ENCODE results near the gene RPS27.

Gene RPS27

DNA sequence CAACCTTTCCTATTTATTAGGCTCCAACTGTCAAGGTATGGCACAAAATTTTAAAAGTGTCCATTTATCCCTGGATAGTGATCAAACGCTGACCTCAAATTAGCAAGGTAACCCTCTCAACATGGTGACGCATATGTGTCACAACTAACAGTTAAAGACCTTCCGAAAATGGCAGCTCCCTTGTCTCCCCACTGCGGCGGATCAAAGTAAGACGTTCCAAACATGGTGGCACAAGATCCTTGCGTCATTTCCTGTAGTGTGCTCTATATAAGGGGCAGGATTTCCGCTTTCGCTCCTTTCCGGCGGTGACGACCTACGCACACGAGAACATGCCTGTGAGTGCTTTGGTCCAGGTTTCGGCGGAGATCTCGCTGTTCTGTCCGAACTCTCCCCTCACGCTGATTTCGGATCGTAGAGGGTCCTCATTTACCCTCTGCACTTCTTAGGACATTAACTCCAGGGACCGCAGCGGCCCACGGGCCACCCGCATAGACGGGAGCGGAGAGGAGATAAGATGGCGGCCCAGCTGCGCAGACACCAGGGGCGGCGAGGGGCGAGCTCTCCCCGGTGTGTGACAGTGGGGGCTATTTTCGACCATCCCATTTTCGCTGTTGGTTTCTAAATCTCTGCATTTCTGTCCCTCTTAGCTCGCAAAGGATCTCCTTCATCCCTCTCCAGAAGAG is at the start of gene RPS27:
TSS of gene RPS27 (plus strand) at position 295 of the 683 bp plus-strand sequence. CDS start at position 330, 35 bp downstream.
- DNase-seq (ENCODE audit: low spot score), result peak; percentile 94

DNA sequence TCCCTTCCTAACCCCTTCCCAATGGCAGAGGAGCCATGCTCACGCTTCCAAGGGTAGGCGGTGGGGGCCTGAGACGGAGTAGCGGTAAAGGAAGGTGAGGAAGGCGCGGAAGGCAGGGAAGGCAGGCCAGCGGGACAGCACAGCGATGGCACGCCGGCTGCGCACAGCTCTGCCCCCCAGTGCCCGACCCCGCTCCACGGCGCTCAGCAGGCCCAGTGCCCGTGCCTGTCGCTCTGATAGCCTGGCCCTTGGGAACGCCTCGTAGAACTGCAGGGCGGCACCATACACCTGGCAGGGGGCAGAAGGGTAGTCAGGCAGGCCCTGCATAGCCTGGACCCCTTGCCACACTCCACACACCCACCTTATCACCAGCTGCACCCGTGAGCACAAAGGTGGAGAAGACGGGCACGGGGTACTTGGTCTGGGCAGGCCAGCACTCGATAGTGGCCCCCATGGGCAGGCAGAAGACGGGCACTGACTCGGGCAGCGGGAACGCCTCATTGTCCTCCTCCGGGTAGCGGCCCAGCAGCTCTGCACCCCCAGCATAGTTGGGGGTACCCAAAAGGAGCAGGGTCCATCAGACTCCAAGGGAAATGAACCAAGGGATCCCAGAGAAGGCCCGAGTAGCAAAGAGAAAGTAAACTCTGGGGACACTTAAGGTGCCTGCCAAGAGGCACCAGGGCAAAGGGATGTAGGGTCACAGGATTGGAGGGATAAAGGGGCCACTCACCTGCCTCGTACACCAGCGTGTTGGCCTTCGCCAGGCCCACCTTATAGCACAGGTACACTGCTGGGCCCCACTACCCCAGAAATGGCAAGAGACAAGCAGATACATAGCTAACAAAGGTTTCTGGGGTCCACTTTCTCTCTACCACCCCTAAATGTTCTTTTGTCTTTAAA is 48.5 kb upstream of the RPS27 start:
- no peak for DNase-seq (ENCODE audit: low spot score)

- no peak for DNase-seq (ENCODE audit: low spot score)
Observed at GRCh38 chr1:153942766-153943549, 47.6 kb upstream of the RPS27 start.

DNA sequence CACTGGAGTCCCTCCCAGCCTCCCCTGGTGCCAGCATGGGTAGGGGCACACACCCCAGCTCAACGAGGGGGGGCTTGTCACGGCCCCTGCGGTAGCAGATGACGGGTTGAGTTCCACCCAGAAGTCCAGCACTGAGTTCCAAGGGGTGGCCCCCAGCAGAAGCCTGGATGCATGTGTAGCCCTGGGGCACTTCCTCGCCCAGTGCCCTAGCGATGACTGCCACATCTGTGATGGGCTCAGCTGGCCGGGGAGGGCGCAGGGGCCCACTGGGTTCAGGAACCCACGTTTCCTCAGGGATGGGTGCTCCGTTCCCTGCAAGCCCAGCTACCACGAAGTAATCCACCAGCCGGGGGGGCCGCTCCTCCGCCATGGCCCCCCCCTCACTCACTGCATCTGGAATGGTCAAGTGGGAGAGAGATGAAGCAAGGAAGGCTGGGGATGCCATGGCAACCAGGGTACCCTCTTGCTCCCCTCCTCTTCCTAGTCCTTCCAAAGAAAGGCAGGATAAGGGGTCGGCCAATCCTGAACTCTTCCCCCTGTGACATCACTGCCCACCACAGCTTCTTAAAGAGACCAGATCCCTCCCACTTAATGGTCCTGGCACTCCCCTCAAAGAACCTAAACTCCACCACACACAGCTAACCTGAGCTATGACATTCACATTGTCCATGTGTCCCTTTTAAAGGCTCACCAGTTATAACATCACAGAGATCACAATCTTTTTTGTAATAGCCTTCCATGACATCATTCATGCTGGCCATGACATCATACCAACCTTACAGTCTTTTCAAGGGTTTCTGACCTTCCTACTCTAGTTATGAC is 46.3 kb upstream of the RPS27 start:
- no peak for DNase-seq (ENCODE audit: low spot score)

DNA sequence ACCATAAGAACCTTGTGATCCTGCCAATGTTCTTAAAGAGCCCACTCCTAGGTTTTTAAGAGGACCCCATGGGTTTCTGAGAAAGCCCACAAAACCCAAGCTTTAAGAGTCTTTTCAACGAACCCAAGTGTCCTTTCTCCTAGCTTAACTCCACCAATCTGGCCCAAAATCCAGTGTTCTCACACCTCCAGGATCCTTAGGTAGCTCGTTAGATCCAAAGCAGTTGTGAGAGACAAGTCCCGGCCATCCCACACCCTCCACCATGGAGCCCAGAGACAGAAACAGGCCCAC is 45.8 kb upstream of the RPS27 start:
- DNase-seq (ENCODE audit: low spot score), result no peak

GRCh38 chr1:153945131-153945794 is 45.3 kb upstream of the RPS27 start:
- no peak for DNase-seq (ENCODE audit: low spot score)

DNA sequence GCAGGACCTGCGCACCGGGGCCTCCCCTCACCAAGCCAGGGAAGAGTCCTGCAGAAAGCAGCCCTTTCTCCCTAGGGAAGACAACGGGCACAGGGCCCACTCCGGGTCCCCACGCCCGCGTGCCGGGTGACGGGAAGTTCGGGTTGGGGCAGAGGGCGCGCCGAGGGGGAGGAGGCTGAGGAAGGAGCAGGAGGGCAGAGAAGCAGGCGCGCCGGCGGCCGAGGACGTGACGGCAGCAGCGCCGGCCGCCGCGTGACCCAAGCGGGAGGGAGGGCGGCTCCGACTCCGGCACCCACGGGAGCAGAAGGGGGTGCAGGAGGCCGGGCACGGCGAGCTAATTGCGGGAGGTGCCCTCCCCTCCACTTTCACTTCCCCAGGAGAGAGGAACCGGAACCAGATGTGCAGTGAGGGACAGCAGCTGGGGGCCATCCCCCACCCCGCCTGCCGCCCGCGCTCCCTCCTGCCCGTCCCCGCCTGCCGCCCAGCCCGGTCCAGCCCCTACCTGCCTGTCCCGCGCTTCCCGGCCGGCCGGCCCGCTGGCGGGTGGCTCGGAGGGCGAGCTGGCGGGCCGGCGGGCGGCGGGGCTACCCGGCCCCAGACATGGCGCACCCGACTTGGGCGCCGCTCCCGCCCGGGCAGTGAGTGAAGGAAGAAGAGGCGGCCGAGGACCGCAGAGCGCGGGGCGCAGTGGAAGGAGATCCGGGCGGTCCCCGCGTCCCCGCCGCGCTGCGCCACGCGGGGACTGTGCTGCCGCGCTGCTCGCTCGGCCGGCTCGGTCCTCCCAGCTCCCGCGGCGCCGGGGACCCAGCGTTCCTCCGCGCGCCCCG is 44.6 kb upstream of the RPS27 start:
- peak; percentile 69 for DNase-seq (ENCODE audit: low spot score)

DNA sequence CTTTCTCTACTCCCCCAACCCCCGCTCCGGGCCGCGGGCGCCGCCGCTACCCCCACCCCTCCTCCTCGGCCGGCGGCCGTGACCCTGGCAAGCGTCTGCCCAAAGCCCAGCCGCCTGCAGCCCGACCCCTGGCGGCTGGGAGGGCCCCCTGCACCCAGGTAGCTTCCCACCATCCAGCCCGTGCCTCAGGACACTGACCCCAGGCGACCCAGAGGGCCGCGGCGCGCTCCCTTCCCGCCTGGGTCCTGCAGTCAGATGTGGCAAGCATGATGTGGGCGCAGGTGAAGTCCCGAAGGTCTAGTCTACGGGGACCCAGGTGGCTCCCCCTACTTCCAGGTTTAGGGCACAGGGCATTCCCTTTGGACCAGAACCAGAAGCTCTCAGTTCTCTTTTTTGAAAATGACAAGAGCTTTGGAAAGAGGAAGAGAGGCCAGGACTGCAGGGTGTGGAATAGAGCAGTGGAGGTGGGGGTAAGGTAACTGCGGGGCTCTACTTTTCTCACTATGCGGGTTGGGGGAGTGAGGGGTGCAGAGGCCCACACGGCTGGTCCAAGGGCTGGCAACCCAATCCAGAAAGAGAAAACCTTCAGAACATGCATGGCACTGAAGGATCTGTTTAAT is 43.8 kb upstream of the RPS27 start, which contains the start of gene DENND4B:
TSS of gene DENND4B (minus strand) at position 97 of the 620 bp plus-strand sequence. CDS start 2,344 bp downstream, outside the sequence.
- DNase-seq (ENCODE audit: low spot score), result peak; percentile 100

- no peak for DNase-seq (ENCODE audit: low spot score)
Observed at GRCh38 chr1:153951183-153951582, 39.4 kb upstream of the RPS27 start.

DNA sequence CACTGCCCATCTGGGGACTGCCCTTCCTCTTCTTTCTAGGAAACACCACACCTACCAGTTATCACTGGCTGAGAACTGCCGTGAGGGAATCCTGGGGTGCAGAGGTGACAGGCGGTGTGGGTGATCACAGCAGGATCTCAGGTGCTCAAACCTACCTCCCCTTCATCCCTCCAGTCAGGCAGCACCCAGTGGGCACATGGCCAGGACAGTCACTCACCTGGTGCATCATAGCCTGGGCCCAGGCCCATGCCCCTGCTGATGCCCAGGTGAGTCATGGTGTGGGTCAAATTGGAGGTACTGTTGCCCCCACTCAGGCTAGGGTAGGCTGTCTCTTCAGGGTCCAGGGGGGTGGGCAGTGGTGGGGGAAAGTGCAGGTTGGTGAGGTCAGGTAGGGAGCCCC is 38.8 kb upstream of the RPS27 start:
- DNase-seq (ENCODE audit: low spot score), result no peak

DNA sequence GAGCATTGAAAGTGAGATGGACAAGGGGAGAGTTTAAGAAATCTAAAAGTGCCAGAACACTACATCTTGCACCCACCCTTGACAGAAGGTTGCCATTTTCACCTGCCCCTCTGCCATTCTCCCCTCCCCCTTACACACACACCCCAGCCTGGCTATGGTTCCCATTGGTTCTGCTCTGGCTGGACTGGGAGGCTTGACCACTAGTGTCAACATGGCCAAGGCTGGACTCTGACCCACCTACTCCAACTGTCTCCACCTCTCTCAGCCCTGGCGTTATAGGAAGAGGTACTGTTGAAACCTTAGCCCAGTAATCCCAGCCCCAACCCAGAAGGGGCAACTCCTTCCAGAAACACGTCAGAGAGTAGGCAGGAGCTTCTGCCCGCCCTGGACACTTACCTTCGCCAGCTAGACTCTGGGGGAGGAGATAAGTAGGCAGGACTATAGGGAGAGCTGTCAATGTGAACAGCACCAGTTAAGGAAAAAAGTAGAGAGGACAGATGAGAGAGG is 36.6 kb upstream of the RPS27 start:
- DNase-seq (ENCODE audit: low spot score), result peak; percentile 94

DNA sequence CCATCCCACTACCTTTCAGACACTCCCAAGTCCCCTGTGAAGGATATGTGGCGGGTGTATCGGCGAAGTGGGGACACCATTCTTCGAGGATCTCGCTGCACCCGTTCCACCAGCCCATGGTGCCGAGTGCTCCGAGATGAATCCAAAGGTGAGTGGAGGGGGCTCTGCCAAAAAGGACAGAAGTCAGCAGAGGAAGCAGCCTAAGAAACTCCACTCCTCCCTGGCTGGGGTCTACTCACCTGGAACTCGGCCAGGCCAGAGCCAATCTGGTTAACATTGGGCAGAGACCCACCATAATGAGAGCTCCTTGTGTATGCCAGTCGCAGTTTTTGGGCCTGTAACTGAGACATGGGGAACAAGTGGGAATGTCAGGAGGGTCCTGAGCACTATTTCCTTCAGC is 35.7 kb upstream of the RPS27 start:
- DNase-seq (ENCODE audit: low spot score), result no peak

- no peak for DNase-seq (ENCODE audit: low spot score)
Observed at GRCh38 chr1:153956997-153957715, 33.4 kb upstream of the RPS27 start.

GRCh38 chr1:153957744-153958110 is 32.8 kb upstream of the RPS27 start:
- DNase-seq (ENCODE audit: low spot score), result no peak

DNA sequence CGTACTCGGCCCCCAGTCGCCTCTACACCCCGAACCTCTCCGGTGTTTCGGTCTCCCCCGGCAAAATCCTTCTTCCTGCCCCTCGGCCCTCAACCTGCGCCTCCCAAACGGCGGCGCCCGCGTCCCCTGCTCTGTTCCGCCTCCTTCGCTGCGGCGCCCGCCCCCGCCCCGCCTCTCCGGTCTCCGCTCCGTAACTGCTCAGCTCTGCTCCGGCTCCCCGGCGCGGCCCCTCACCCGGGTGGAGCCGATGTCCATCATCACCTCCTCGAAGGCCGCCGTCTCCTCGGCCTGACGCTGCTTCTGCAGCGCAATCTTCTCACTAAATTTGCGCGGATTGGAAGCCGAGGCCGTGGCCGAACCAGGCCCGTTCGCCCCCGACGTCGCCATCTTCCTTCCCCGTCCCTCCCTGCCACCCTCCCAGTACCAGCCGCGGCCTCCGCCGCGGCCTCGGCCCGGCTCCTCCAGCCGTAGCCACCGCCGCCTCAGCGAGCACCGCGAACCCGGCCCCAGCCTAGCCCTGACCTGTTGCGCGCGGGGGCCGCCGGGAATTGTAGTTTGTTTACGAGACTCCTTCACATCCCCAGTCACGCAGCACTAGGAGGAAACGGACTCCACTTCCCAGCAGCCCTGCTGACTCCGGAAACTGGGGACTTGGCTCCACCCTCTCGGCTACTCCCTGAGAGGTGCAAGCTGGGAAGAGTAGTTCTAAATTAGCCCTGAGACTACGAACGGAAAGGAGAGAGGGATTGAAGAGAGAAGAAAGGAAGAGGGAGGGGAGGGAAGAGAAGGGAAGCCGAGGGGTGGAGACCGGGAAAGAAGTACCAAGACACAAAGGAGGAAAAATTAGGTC is 32.2 kb upstream of the RPS27 start, which contains the start of gene CRTC2:
TSS of gene CRTC2 (minus strand) at position 502 of the 850 bp plus-strand sequence. CDS start at position 387, 115 bp downstream.
- peak; percentile 100 for DNase-seq (ENCODE audit: low spot score)

GRCh38 chr1:153958961-153959260 is 31.7 kb upstream of the RPS27 start:
- no peak for DNase-seq (ENCODE audit: low spot score)

GRCh38 chr1:153959454-153959853 is 31.1 kb upstream of the RPS27 start:
- DNase-seq (ENCODE audit: low spot score), result no peak

- no peak for DNase-seq (ENCODE audit: low spot score)
Observed at GRCh38 chr1:153960206-153960605, 30.4 kb upstream of the RPS27 start.

All from HuH-7 (cell line).